H9 (cell line): ENCODE data around the gene SLC25A36. TPM values are rescaled to one million over a fixed set of nuclear protein-coding genes. Genes with fewer than 3 reads are reported as not detected.
"Not testable (repeated sequence)": the region's sequence is repeated elsewhere in the genome, so short reads cannot be mapped to it uniquely, and the experiment has no call there.

Experiments used
- DNase-seq: peaks from one replicate; pipeline ENCODE4 v3.0.0-alpha.2; 2017
- H2AFZ ChIP-seq: one replicate; pipeline ENCODE4 v1.6.1; 2013; ENCODE audit warnings: mild to moderate bottlenecking, low read length, control low read depth, moderate library complexity
- H2AK5ac ChIP-seq: 2 replicates; pipeline ENCODE4 v1.6.1; 2013; ENCODE audit warnings: low read length, control low read depth, mixed read lengths; ENCODE audit not compliant: insufficient read length
- H2BK120ac ChIP-seq: one replicate; pipeline ENCODE4 v1.6.1; 2013; ENCODE audit warnings: low read depth, mild to moderate bottlenecking, low read length, control low read depth, inconsistent platforms; ENCODE audit not compliant: poor library complexity, severe bottlenecking
- H2BK12ac ChIP-seq: 2 replicates; pipeline ENCODE4 v1.6.1; 2013; ENCODE audit warnings: low read length, control low read depth, mixed read lengths, low read depth; ENCODE audit not compliant: insufficient read length
- H2BK15ac ChIP-seq: 2 replicates; pipeline ENCODE4 v1.6.1; 2013; ENCODE audit warnings: low read depth, low read length, control low read depth
- H2BK20ac ChIP-seq: one replicate; pipeline ENCODE4 v1.6.1; 2013; ENCODE audit warnings: low read depth, mild to moderate bottlenecking, low read length, control low read depth, inconsistent platforms; ENCODE audit not compliant: poor library complexity, severe bottlenecking
- H2BK5ac ChIP-seq: 2 replicates; pipeline ENCODE4 v1.6.1; 2013; ENCODE audit warnings: low read length, control low read depth, mixed read lengths; ENCODE audit not compliant: insufficient read length
- H3K14ac ChIP-seq: 2 replicates; pipeline ENCODE4 v1.6.1; 2013; ENCODE audit warnings: low read length, control low read depth; ENCODE audit not compliant: insufficient read depth
- H3K18ac ChIP-seq: 2 replicates; pipeline ENCODE4 v1.6.1; 2013; ENCODE audit warnings: low read depth, mild to moderate bottlenecking, mixed read lengths, low read length, control low read depth; ENCODE audit not compliant: insufficient read length
- H3K23ac ChIP-seq: 2 replicates; pipeline ENCODE4 v1.6.1; 2013; ENCODE audit warnings: low read length, control low read depth, mixed read lengths, low read depth; ENCODE audit not compliant: insufficient read length
- H3K23me2 ChIP-seq: 2 replicates; pipeline ENCODE4 v1.6.1; 2013; ENCODE audit warnings: low read depth, mild to moderate bottlenecking, mixed read lengths, low read length, control low read depth; ENCODE audit not compliant: insufficient read length, poor library complexity, severe bottlenecking
- H3K27ac ChIP-seq: 2 replicates; pipeline ENCODE4 v1.5.1; 2013; ENCODE audit warnings: low read length, control low read depth, mixed read lengths, low read depth; ENCODE audit not compliant: insufficient read length
- H3K27me3 ChIP-seq: 2 replicates; pipeline ENCODE4 v1.6.1; 2013; ENCODE audit warnings: low read length, control low read depth, inconsistent platforms; ENCODE audit not compliant: insufficient read depth
- H3K4ac ChIP-seq: 2 replicates; pipeline ENCODE4 v1.6.1; 2013; ENCODE audit warnings: low read depth, mild to moderate bottlenecking, control low read depth, inconsistent platforms, low read length, moderate library complexity
- H3K4me1 ChIP-seq: 2 replicates; pipeline ENCODE4 v1.6.1; 2013; ENCODE audit warnings: low read length, control low read depth, inconsistent platforms; ENCODE audit not compliant: insufficient read depth
- H3K4me2 ChIP-seq: 2 replicates; pipeline ENCODE4 v1.6.1; 2013; ENCODE audit warnings: low read length, control low read depth, mixed read lengths; ENCODE audit not compliant: insufficient read length, insufficient read depth
- H3K56ac ChIP-seq: 2 replicates; pipeline ENCODE4 v1.6.1; 2013; ENCODE audit warnings: low read depth, mild to moderate bottlenecking, mixed read lengths, low read length, control low read depth; ENCODE audit not compliant: insufficient read length
- H3K79me1 ChIP-seq: 2 replicates; pipeline ENCODE4 v1.6.1; 2013; ENCODE audit warnings: low read depth, mild to moderate bottlenecking, moderate library complexity, low read length, control low read depth, inconsistent platforms; ENCODE audit not compliant: insufficient read depth, poor library complexity, severe bottlenecking
- H3K79me2 ChIP-seq: 2 replicates; pipeline ENCODE4 v1.6.1; 2013; ENCODE audit warnings: low read length, control low read depth, inconsistent platforms; ENCODE audit not compliant: insufficient read depth
- H3K9ac ChIP-seq: 2 replicates; pipeline ENCODE4 v1.6.1; 2013; ENCODE audit warnings: low read length, control low read depth, mixed read lengths; ENCODE audit not compliant: insufficient read length; ENCODE audit errors: extremely low read depth
- H3K9me3 ChIP-seq: one replicate; pipeline ENCODE4 v1.6.1; 2013; ENCODE audit warnings: low read depth, low read length, inconsistent platforms; ENCODE audit not compliant: control insufficient read depth
- H3T11ph ChIP-seq: one replicate; pipeline ENCODE4 v1.6.1; 2013; ENCODE audit warnings: mild to moderate bottlenecking, low read length, control low read depth, inconsistent platforms
- H4K20me1 ChIP-seq: one replicate; pipeline ENCODE4 v1.6.1; 2013; ENCODE audit not compliant: control insufficient read depth, insufficient read length, insufficient read depth
- H4K5ac ChIP-seq: 2 replicates; pipeline ENCODE4 v1.6.1; 2013; ENCODE audit warnings: low read depth, mild to moderate bottlenecking, mixed read lengths, low read length, control low read depth; ENCODE audit not compliant: insufficient read length
- H4K8ac ChIP-seq: replicated peaks from 2 replicates; pipeline ENCODE4 v1.6.1; 2013; ENCODE audit warnings: low read length, control low read depth, mixed read lengths, low read depth; ENCODE audit not compliant: insufficient read length
- H4K91ac ChIP-seq: 2 replicates; pipeline ENCODE4 v1.6.1; 2013; ENCODE audit warnings: low read depth, mild to moderate bottlenecking, moderate library complexity, mixed read lengths, low read length, control low read depth; ENCODE audit not compliant: insufficient read length
- H3K27ac Mint-ChIP-seq, 3 experiments: 2 replicates in 2 of 3; 3 replicates in 1 of 3; pipeline ENCODE4 v1.8.0; 2020 to 2021; ENCODE audit warnings: mixed read lengths in 3 of 3, mild to moderate bottlenecking in 1 of 3, moderate library complexity in 1 of 3
- H3K27me3 Mint-ChIP-seq: 2 replicates; pipeline ENCODE4 v1.8.0; 2021; ENCODE audit warnings: low read depth, mild to moderate bottlenecking, moderate library complexity, mixed read lengths
- H3K36me3 Mint-ChIP-seq, 3 experiments: 2 replicates in 2 of 3; 3 replicates in 1 of 3; pipeline ENCODE4 v1.8.0; 2020 to 2021; ENCODE audit warnings: low read depth in 3 of 3, mixed read lengths in 3 of 3; ENCODE audit not compliant: insufficient read depth in 1 of 3
- H3K4me1 Mint-ChIP-seq, 2 experiments: 2 replicates each; pipeline ENCODE4 v1.8.0; 2020; ENCODE audit warnings: mixed read lengths in 2 of 2
- H3K4me3 Mint-ChIP-seq, 2 experiments: 2 replicates in 1 of 2; 3 replicates in 1 of 2; pipeline ENCODE4 v1.8.0; 2020 to 2021; ENCODE audit warnings: mild to moderate bottlenecking in 2 of 2, mixed read lengths in 2 of 2, moderate library complexity in 1 of 2
- H3K9me3 Mint-ChIP-seq, 2 experiments: 2 replicates in 1 of 2; 3 replicates in 1 of 2; pipeline ENCODE4 v1.8.0; 2020; ENCODE audit warnings: mild to moderate bottlenecking in 2 of 2, mixed read lengths in 2 of 2, moderate library complexity in 1 of 2
- WGBS: extraction: QIAGEN DNeasy Blood & Tissue Kit; methylation state at CpG from one replicate; pipeline ENCODE4 v1.1.7; 2013; ENCODE audit warnings: missing lambda C conversion rate, low lambda C conversion rate, mixed read lengths; ENCODE audit not compliant: insufficient read length; ENCODE audit errors: extremely low coverage; 5-methylcytosine and 5-hydroxymethylcytosine counted together
- total RNA-seq: library from RNA; stranded (reverse); gene quantifications from 2 replicates; pipeline ENCODE4 v1.2.1, GENCODE V29; 2021
- TF ChIP-seq, protein P1 (sequence below): fragments of 200-600 bp; sonication (generic); conservative IDR thresholded peaks from 3 replicates; pipeline ENCODE4 v1.8.0; 2021; ENCODE audit warnings: antibody characterized with exemption, mild to moderate bottlenecking

The SLC25A36 gene
- total RNA-seq, 1 experiment from 2014 or later, result 70.0 TPM

DNA sequence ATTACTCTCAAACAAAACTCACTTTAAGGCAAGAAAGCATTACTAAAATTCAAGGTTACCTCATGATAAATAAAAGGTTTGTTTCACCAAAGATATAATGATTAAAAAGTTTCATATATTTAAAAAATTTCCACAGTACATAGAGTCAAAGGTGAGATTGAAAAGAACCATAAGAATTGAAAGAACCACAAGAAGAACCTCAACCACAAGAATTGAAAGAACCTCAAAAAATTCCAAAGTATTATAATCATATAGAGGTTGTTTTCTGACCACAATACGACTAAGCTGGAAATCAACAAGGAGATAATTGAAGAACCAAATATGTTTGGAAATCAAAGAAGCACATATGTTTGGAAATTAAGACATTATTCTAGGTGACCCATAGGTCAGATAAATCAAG lies 52.7 kb downstream of the SLC25A36 start:
- Histone ChIP-seq H4K8ac (no peak overlapping the region), H2AK5ac (no peak overlapping the region), H3K27ac (no peak overlapping the region), H2AFZ (no peak overlapping the region), H4K5ac (no peak overlapping the region), H3K4me2 (no peak overlapping the region), H3K23ac (no peak overlapping the region), H3K23me2 (no peaks in the 10 kb centered on the region), H2BK12ac (no peak overlapping the region), H3K18ac (no peak overlapping the region), H3K79me2 (no peaks in the 10 kb centered on the region), H2BK20ac (no peak overlapping the region), H2BK15ac (no peak overlapping the region), H2BK5ac (no peak overlapping the region), H3K4ac (no peak overlapping the region), H3K9me3 (no peaks in the 10 kb centered on the region), H3K4me1 (no peaks in the 10 kb centered on the region), H3K14ac (no peak overlapping the region), H3K27me3 (no peaks in the 10 kb centered on the region), H3K79me1 (no peaks in the 10 kb centered on the region), H3T11ph (no peak overlapping the region), H4K91ac (no peak overlapping the region), H3K56ac (no peak overlapping the region), H2BK120ac (no peak overlapping the region), H3K9ac (no peak overlapping the region), H4K20me1 (no peaks in the 10 kb centered on the region)
- peaks cover 0 to 5% (median 0%) of the 10 kb centered on the region in 3 experiments; a peak in 3 of 7 replicates for H3K36me3 Mint-ChIP-seq
- no peak for DNase-seq
- no CpG with 5 or more reads among the region's 1 CpG for WGBS
- no peak overlapping the region for H3K27ac Mint-ChIP-seq
- no peak overlapping the region for H3K4me3 Mint-ChIP-seq
- TF ChIP-seq, protein P1, sequence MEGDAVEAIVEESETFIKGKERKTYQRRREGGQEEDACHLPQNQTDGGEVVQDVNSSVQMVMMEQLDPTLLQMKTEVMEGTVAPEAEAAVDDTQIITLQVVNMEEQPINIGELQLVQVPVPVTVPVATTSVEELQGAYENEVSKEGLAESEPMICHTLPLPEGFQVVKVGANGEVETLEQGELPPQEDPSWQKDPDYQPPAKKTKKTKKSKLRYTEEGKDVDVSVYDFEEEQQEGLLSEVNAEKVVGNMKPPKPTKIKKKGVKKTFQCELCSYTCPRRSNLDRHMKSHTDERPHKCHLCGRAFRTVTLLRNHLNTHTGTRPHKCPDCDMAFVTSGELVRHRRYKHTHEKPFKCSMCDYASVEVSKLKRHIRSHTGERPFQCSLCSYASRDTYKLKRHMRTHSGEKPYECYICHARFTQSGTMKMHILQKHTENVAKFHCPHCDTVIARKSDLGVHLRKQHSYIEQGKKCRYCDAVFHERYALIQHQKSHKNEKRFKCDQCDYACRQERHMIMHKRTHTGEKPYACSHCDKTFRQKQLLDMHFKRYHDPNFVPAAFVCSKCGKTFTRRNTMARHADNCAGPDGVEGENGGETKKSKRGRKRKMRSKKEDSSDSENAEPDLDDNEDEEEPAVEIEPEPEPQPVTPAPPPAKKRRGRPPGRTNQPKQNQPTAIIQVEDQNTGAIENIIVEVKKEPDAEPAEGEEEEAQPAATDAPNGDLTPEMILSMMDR, result no peak
- peaks cover 22 to 26% of the 10 kb centered on the region in 2 experiments for H3K9me3 Mint-ChIP-seq
- H3K4me1 Mint-ChIP-seq, result no peaks in the 10 kb centered on the region
- H3K27me3 Mint-ChIP-seq, result no peaks in the 10 kb centered on the region; the same call in 1 of the 2 replicates

DNA sequence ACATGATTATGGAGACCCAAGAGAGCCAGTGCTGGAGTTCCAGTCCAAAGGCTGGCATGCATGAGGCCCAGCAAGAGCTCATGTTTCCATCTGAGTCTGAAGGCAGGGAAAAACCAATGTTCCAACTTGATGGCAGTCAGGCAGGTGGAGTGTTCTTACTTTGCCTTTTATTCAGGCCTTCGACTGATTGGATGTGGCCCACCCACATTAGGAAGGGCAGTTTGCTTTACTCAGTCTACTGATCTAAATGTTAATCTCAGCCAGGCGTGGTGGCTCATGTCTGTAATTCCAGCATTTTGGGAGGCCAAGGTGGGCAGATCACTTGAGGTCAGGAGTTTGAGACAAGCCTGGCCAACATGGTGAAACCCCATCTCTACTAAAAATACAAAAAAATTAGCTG lies 53.2 kb downstream of the SLC25A36 start:
- not testable (repeated sequence) for H4K91ac ChIP-seq, H2AFZ ChIP-seq, H4K20me1 ChIP-seq, H2BK15ac ChIP-seq, H2BK12ac ChIP-seq, H3K79me2 ChIP-seq, H3K18ac ChIP-seq, H2AK5ac ChIP-seq, H3K9me3 ChIP-seq, H3K9ac ChIP-seq, DNase-seq, H4K5ac ChIP-seq, H2BK120ac ChIP-seq, H3K23ac ChIP-seq, H3K27ac ChIP-seq, H3K79me1 ChIP-seq, H3K4me3 Mint-ChIP-seq, H3K14ac ChIP-seq, H3K27me3 ChIP-seq, H2BK20ac ChIP-seq, H3K56ac ChIP-seq, H3K23me2 ChIP-seq, H3K4me1 Mint-ChIP-seq, H3K36me3 Mint-ChIP-seq, H3T11ph ChIP-seq, H3K4me2 ChIP-seq, H4K8ac ChIP-seq, H3K4ac ChIP-seq, H3K27ac Mint-ChIP-seq, H2BK5ac ChIP-seq, H3K27me3 Mint-ChIP-seq, H3K4me1 ChIP-seq
- no CpG with 5 or more reads among the region's 2 CpGs for WGBS
- H3K9me3 Mint-ChIP-seq, result peaks cover 21 to 22% of the 10 kb centered on the region in 2 experiments
